Left ventricle myocardium inferior (tissue), 1 donor: ENCODE data around the gene TIMM23B. TPM values are rescaled to one million over a fixed set of nuclear protein-coding genes. Genes with fewer than 3 reads are reported as not detected.
"Not testable (repeated sequence)": the region's sequence is repeated elsewhere in the genome, so short reads cannot be mapped to it uniquely, and the experiment has no call there.

Experiments
- DNase-seq: peaks from one replicate; pipeline ENCODE4 v3.0.0-alpha.2; 2020
- H3K27ac ChIP-seq: fragments of 200-600 bp; replicated peaks from 2 replicates; pipeline ENCODE4 v1.8.0; 2021
- H3K27me3 ChIP-seq: fragments of 200-600 bp; 2 replicates; pipeline ENCODE4 v1.8.0; 2021; ENCODE audit warnings: low read depth
- H3K36me3 ChIP-seq: fragments of 200-600 bp; 2 replicates; pipeline ENCODE4 v1.8.0; 2021
- H3K4me1 ChIP-seq: fragments of 200-600 bp; 2 replicates; pipeline ENCODE4 v1.8.0; 2021
- H3K4me3 ChIP-seq: fragments of 200-600 bp; 2 replicates; pipeline ENCODE4 v1.8.0; 2021; ENCODE audit warnings: mild to moderate bottlenecking, moderate library complexity
- H3K9me3 ChIP-seq: fragments of 200-600 bp; replicated peaks from 2 replicates; pipeline ENCODE4 v1.8.0; 2021
- CTCF ChIP-seq: fragments of 200-600 bp; IDR thresholded peaks from 2 replicates; pipeline ENCODE4 v1.8.0; 2021; ENCODE audit warnings: antibody characterized with exemption, mild to moderate bottlenecking, borderline replicate concordance
- intact Hi-C: fragments of 100-400 bp; cut with micrococcal nuclease; formaldehyde crosslinking; loops from one replicate; pipeline ENCODE4 v1.11.0; 2022
- total RNA-seq: library from RNA; stranded (reverse); fragmentation: NEBNext Ultra II Directional; extraction: Animal tissue kit (Norgen Biotek cat#: 25700); gene quantifications from one replicate; pipeline ENCODE4 v1.2.1, GENCODE V29; 2021
- donor health status: DM: no; HTN: yes; CAD: no; lungs with severe emphysema.

Gene TIMM23B
- total RNA-seq, 1 donor from 2014 or later: 16.1 TPM

- H3K4me1 ChIP-seq, H3K27me3 ChIP-seq, intact Hi-C loops, H3K36me3 ChIP-seq, H3K4me3 ChIP-seq, H3K9me3 ChIP-seq, DNase-seq, H3K27ac ChIP-seq: not testable (repeated sequence)
Observed at GRCh38 chr10:50016926-50017325, 75.1 kb downstream of the TIMM23B start.

- H3K36me3 ChIP-seq, H3K27me3 ChIP-seq, H3K4me1 ChIP-seq, H3K4me3 ChIP-seq, intact Hi-C loops, DNase-seq, H3K9me3 ChIP-seq, H3K27ac ChIP-seq: not testable (repeated sequence)
Observed at GRCh38 chr10:50017646-50018045, 75.8 kb downstream of the TIMM23B start.

GRCh38 chr10:50019279-50019678, 77.4 kb downstream of the TIMM23B start:
- H3K36me3 ChIP-seq, H3K4me3 ChIP-seq, H3K4me1 ChIP-seq, H3K27me3 ChIP-seq, DNase-seq, H3K27ac ChIP-seq, intact Hi-C loops, H3K9me3 ChIP-seq: not testable (repeated sequence)

- DNase-seq, intact Hi-C loops, H3K36me3 ChIP-seq, H3K4me1 ChIP-seq, H3K27ac ChIP-seq, H3K9me3 ChIP-seq, H3K27me3 ChIP-seq, H3K4me3 ChIP-seq: not testable (repeated sequence)
Observed at GRCh38 chr10:50020451-50021024, 78.7 kb downstream of the TIMM23B start.

GRCh38 chr10:50021646-50022045, 79.8 kb downstream of the TIMM23B start:
- no peak for TF ChIP-seq CTCF
- Histone ChIP-seq H3K27me3 (peaks cover 18% of the 10 kb centered on the region), H3K9me3 (no peaks in the 10 kb centered on the region), H3K4me1 (no peaks in the 10 kb centered on the region), H3K4me3 (no peak overlapping the region), H3K36me3 (no peaks in the 10 kb centered on the region), H3K27ac (no peak overlapping the region)
- intact Hi-C loops: no loop called here
- no peak for DNase-seq

Other genes with a start within 250 kb of the TIMM23B start
- 4.5 TPM for gene OGDHL, start 179.7 kb upstream of the TIMM23B start, total RNA-seq
- gene PARG, start within 50 bp of the TIMM23B start, total RNA-seq: 25.1 TPM
- 4.7 TPM for gene AGAP6, start 46.4 kb downstream of the TIMM23B start, total RNA-seq
- 45.4 TPM for gene WASHC2A, start 125.9 kb downstream of the TIMM23B start, total RNA-seq